ENCODE results near the gene DIO3. TPM values are rescaled to one million over a fixed set of nuclear protein-coding genes. Genes with fewer than 3 reads are reported as not detected.
A peak's percentile ranks its signal among the peaks of the same experiment; 100 is the strongest.

Gene DIO3
- total RNA-seq, 2 donors from 2014 or later: 0.55 TPM; not detected in 1

- no peak for TF ChIP-seq CTCF (IDR thresholded peaks at IDR 0.05)
- H3K4me1 ChIP-seq: no peaks in the 10 kb centered on the region
- peak; percentile 28 for DNase-seq (ENCODE audit: low spot score)
Observed at GRCh38 chr14:101599234-101599885, 38.1 kb downstream of the DIO3 start.

GRCh38 chr14:101600336-101600890 is 39.1 kb downstream of the DIO3 start:
- H3K4me3 ChIP-seq: no peak overlapping the region
- peak; percentile 28 for DNase-seq (ENCODE audit: low spot score)
- no peaks in the 10 kb centered on the region for H3K36me3 ChIP-seq
- no peak for TF ChIP-seq CTCF (IDR thresholded peaks at IDR 0.05)
- H3K4me1 ChIP-seq: no peaks in the 10 kb centered on the region
- no peak overlapping the region for H3K27ac ChIP-seq
- no peaks in the 10 kb centered on the region for H3K27me3 ChIP-seq
- H3K9me3 ChIP-seq: no peaks in the 10 kb centered on the region

More at GRCh38 chr14:101599234-101599885, 38.1 kb downstream of the DIO3 start:
- H3K36me3 ChIP-seq: no peaks in the 10 kb centered on the region
- no peaks in the 10 kb centered on the region for H3K9me3 ChIP-seq
- no peak overlapping the region for H3K4me3 ChIP-seq
- H3K27ac ChIP-seq: no peak overlapping the region
- no peaks in the 10 kb centered on the region for H3K27me3 ChIP-seq

GRCh38 chr14:101600891-101601605 is 39.8 kb downstream of the DIO3 start:
- H3K9me3 ChIP-seq: no peaks in the 10 kb centered on the region
- H3K36me3 ChIP-seq: no peaks in the 10 kb centered on the region
- no peaks in the 10 kb centered on the region for H3K4me1 ChIP-seq
- no peak overlapping the region for H3K4me3 ChIP-seq
- no peaks in the 10 kb centered on the region for H3K27me3 ChIP-seq
- H3K27ac ChIP-seq: no peak overlapping the region
- no peak for TF ChIP-seq CTCF (IDR thresholded peaks at IDR 0.05)
- DNase-seq (ENCODE audit: low spot score): peak; percentile 36

- Histone ChIP-seq H3K4me3 (no peak overlapping the region), H3K27ac (no peak overlapping the region), H3K27me3 (no peaks in the 10 kb centered on the region), H3K36me3 (no peaks in the 10 kb centered on the region), H3K9me3 (no peaks in the 10 kb centered on the region), H3K4me1 (no peaks in the 10 kb centered on the region)
- peak; percentile 42 for DNase-seq (ENCODE audit: low spot score)
- TF ChIP-seq CTCF (IDR thresholded peaks at IDR 0.05): no peak
Observed at GRCh38 chr14:101601606-101602465, 40.5 kb downstream of the DIO3 start.

GRCh38 chr14:101602466-101602840 is 41.2 kb downstream of the DIO3 start:
- DNase-seq (ENCODE audit: low spot score): no peak
- Histone ChIP-seq H3K4me1 (no peaks in the 10 kb centered on the region), H3K4me3 (no peak overlapping the region), H3K9me3 (no peaks in the 10 kb centered on the region), H3K27ac (no peak overlapping the region), H3K36me3 (no peaks in the 10 kb centered on the region), H3K27me3 (no peaks in the 10 kb centered on the region)
- TF ChIP-seq CTCF (IDR thresholded peaks at IDR 0.05): no peak
